Activated effector memory CD4-positive, alpha-beta T cell treated with anti-CD3 and anti-CD28 coated beads, Interleukin-2, amount 50 U/mL, for 16 hours (primary cell): ENCODE measurements around the gene DNASE1L2.

Source experiments
- DNase-seq: peaks from one replicate; pipeline ENCODE4 v3.0.0-alpha.2; 2020

DNASE1L2 gene

DNA sequence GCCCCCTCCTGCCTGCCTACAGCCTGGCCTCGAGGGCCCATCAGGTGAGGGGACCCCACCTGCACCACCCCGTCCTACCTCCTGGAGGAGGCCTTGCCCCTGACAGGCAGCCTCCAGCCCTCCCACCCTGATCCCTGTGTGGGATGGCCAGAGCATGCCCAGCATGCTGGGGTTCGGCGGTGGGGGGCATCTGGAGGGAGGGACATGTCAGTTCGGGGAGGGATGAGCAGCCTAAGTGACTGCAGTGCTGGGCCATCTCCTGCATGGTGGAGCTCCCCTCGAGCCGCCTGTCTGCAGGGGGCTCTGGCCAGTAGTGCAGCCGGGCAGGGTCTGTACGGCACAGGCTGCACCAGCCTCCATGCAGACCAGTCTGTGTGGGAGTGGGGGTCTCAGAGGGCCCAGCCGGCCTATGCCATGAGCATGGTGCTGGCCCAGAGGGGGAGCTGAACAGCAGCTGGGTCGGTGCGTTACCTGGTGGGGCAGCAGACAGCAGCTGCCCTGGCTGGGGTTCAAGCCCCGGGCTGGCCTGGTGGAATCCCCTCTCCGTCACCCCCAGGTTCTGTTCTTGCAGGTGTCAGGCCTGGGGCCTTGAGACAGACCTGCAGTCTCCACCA is 35.7 kb downstream of the DNASE1L2 start:
- no peak for DNase-seq

DNA sequence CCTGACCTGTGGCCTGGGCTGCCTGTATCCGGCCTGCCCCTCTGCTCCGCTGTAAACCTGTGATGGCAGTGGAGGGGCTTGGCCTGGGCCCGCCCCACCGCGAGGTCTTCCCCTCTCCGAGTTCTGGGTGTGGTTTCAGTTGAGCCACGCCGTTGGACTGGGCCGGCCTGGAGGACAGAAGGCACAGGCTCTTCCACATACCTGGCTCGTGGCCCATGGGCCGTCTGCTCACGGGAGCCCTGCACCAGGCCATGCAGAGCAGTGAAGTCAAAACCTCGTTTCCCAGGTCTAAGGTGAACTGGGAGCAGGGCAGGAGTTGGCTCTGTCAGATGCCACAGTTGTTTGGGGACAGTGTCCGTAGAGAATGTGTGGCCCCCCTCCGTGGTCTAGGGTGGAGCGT is 37.2 kb downstream of the DNASE1L2 start:
- no peak for DNase-seq

DNA sequence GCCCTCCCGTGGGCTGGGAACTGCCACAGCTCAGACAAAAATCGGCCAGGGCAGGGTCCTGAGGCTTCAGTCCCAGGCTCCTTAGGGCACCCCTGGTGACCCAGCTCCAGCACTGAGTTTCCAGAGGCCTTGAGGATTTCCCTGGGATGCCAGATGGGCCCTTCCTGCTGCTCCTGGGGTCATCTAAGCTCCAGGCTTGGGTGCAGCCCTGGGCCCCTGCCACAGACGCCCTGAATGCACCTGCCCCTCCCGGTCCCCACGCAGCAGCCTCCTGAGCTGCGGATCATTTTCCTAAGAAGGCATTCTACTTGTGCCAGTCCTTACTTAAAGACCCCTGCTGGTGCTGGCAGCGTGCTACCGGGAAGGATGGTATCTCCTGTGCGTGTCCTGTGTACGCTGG is 37.7 kb downstream of the DNASE1L2 start:
- DNase-seq, result no peak

DNA sequence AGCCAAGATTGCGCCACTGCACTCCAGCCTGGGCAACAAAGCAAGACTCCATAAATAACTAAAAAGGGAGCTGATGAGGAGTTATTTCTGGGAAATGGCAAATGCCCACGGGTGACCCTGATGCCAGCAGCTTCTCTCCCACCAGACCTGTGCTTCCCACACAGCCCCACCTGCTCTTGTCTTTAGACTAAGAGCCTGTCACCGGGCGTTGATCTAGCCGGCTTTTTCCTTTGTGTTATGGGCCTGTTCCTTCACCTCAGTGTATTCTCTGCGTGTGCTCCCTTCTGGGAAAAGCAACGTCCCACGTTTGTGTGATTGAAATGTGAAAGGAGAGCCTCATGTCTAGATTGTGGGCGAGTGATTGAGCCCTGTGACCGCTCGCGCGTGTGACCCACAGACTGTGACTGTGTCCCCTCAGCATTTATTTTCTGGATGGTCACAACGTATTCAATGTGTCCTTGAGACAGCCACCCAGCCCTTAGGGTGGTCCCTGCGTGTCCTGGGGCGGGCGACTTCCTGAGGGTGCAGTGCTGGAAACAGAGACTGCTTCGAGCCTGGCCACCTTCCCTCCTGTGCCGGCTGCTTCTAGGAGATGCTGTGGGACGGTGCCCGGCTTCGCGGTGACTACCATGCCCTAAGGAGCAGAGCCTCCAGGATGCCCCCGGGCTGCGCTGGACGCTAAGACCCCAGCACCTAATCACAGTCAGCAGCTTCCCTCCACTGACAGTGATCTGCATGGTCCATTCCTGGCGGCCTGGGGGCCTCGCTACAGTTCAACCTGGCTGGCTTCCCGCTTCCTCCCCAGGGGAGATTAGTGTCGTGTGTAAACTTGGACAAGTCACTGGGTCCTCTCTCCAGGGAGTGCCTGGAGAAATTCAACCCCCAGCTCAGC is 39.5 kb downstream of the DNASE1L2 start:
- no peak for DNase-seq

DNA sequence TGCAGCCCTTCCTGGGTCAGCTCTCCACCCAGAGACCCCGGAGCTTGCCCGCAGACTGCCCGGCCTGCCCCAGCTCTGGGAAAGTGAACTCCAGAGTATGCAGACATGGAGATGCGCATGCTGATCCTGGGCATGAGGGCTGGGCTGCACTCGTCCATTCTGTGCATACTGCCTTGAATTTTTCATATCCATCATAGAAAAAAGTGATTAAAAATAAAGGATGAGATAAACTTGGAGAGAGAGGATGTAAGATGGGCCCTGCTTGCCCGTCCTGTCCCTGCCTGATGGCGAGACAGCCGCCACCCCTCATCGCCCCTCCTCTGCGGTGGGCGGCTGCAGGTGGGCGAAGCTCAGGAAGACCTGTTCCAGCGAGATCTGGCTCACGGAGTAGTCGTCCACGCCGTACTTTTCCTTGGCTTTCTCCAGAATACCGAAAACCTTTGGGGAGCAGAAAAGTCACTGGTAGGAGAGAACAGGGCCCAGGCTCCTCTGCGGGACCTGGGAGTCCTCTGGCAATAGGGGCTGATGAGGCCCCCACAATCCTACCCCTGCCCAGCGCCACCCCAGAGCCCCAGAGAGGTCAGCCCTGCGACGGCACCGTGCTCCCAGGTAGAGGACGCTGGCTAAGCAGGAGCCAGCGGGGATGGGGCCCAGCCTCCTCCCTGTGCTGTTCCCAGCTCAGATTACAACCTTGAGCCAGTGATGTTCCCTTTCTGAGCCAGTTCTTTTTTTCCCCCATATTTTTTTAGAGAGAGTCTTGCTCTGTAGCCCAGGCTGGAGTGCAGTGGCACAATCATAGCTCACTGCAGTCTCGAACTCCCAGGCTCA is 40.3 kb downstream of the DNASE1L2 start:
- DNase-seq, result no peak

DNA sequence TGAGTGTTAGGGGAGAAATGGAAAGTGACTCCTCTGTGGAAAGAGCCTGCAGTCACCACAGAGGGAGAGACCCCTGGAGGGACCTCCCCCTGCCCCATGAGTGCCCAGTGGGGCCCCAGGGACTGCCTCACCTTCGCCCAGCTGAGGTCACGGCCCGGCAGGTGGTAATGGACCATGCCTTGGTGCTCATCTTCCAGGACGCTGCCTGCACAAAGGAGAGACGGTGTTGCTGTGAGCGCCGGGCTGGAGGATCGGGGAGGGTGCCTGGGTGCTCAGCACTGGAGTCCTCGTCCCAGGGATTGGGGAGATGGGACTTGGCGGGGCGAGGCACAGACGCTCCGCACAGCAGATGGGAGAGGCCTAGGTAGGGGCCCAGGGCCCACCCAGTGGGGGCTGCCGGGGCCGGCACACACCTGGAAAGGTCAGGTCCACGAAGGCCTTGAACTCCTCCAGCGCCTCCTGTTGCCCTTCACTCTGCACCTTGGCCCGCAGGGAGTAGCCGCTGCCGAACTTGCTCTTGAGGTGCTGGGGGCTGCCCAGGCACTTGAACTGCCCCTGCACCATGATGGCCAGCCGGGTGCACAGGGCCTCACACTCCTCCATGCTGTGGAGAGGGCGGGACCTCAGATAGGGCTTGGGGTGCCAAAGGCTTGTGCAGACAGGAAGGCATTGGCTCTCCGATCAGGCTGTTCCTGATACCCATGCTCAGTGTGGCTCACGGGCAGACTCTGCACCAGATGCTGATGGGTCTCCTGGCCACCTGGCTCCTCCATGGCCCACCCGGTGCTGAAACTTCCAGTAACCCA is 41.4 kb downstream of the DNASE1L2 start:
- DNase-seq, result no peak

DNA sequence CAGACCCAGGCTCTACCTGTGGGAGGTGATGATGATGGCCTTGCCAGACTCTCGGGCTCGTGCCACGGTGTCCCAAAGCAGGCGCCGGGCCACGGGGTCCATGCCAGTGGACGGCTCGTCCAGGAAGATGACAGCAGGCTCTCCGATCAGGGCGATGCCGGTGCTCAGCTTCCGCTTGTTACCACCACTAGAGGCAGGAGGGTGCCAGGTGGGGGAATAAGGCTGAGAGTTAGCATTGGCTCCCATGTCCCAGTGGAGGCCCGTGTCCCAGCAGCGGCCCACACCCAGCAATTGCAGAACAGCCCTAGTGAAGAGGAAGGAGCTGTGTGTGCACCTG is 42.0 kb downstream of the DNASE1L2 start:
- DNase-seq, result no peak

DNA sequence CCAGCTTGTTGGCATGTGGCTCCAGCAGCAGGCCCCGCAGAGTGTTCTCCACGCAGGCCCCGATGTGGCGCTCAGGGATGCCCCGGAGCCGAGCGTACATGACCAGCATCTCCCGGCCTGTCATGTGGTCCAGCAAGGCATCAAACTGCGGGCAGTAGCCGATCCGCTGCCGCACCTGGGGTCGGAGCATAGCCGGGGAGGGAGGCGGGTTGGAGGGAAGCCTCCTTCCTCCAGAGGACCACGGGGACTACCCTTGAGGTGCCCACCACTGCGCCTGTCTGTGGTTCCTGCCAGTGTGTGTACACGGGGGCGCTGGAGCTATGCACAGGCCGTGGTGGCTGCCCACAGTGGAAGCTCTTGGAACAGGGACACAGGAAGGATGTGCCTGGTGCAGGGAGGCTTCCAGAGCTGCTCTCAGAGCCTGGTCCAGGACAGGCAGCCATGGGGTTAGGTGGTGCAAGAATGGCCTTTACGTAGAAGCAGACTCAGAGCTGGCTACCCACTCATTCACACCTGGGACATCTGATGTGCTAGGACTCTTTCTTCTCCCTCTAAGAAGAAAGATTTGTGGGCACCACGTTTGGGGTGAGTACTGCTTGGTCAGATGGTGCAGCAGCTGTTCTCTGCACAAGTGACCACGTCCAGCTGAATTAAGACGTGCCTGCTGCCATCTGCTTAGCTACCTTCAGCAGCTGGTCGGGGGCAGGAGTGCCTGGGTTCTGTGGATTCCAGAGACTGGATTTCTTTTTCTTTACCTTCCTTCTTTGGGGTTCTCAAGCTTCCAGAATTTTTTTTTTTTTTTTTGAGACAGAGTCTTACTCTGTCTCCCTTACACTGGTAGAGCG is 42.9 kb downstream of the DNASE1L2 start:
- no peak for DNase-seq

DNA sequence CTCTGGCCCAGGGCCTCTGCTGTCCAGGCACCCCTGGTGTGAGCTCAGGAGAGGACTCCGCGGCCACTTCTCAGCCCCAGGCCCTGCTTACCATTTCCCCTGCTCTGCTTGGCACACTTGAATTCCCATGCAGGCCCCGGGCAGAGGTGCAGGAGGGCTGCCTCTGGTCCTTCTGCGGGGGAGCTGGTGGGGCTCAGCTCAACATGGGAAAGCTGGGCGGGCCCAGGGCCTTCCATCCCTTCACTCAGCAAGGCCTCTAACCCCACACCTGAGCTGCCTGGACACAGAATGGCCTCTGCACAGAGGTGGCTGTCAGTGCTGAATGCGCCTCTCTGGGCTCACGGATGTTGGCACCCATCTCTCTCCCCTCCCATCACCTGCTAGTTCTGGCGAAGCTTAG is 44.2 kb downstream of the DNASE1L2 start:
- DNase-seq, result no peak

DNA sequence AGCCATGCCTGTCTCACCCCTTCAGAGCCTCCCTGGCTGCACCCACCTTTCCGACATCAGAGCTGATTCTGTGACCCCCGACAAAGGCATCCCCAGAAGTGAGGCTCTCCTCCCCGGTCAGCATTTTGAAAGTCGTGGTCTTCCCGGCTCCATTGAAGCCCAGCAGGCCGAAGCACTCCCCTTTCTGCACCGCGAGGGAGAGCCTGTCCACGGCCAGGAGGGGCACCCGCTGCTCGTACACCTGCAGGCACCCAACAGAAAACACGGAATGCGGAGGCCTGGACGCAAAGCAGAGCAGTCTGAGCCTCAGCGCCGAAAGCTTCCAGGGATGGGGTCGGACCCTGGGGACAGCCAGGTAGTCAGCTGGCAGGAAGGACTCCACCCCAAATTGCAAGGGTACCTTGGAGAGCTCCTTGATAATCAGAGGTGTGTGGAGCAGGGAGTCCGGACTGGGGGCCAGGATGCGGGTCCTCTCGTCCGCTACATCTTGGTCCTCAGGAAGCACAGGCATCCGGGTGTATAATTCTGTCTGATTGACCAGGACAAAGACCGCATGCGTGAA is 44.8 kb downstream of the DNASE1L2 start:
- DNase-seq, result no peak

DNA sequence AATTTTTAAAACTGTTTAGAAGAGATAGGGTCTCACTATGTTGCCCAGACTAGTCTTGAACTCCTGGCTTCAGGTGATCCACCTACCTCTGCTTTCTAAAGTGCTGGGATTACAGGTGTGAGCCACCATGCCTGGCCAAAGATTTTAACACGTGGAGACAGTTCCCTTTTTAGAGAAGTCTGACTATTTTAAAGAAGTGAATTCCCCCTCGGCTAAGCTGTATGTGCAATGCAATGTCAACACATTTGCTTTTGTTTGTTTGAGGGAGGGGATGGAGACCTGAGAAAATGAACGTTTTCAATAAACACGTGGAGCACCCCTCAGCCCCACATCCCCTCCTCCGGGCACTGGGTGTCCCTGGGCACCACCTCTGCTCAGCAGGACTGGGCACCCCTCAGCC is 46.0 kb downstream of the DNASE1L2 start:
- no peak for DNase-seq

DNA sequence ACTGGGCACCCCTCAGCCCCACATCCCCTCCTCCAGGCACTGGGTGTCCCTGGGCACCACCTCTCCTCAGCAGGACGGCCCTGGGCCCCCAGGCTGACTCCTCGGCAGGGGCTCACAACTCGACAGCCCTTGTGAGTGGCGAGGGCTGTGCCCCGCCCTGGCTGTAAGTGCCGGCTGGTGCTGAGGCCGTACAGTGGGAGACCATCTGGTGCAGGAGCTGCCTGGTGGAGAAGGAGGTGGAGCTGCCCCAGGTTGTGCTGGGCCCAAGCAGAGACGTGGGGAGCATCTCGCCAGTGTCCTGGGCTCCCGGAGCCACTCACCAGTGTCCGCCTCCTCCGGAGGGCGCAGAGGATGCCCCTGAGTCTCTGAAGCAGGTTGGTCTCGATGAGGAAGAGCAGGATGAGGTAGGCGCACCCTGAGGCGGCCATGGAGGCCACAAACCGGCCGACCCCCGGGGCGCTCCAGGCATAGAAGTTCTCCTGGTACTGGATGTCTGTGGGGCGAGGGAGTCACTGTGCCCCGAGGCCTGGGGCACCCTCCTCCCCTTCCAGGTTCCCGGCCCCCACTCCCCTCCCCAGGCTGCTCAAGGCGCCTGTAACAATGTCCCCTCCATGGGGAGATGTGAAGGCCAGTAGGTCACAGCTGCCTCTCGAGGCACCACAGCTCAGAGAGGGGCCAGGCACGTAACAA is 46.8 kb downstream of the DNASE1L2 start:
- DNase-seq, result no peak

DNA sequence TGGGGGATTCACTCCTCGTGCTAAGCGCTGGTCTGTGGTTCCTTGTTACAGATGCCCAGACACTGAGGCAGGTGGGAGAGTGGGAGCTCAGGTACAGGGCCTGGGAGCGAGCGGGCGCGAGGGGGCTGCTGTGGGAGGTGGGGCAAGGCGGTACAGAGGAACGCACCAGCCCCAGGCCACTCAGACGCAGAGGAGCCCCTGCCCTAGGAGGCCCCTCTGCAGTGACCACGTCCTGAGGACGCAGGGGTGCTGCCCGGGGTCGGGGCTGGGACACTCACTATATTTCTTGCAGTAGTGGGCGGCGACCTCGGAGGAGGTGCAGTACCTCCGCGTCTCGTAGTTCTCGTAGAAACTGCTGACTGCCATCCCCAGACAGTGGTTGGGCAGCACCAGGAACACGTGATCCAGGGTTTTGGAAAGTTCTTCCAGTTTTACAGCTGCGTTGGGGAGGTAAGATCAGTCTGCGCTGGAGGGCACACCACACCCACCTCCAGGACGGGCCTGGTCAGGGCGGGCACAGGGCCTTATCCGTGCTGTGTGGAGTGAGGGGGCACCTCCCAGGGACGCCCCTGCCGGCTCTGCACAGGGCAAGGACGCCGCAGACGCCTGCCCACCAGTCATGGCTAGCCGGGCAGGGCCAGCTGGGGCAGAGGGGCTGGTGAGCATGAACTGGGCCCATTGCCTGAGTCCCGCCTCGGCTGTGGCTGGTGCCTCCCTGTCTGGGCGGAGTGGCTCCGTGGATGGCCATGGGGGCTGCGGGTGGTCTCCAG is 47.9 kb downstream of the DNASE1L2 start:
- no peak for DNase-seq

DNA sequence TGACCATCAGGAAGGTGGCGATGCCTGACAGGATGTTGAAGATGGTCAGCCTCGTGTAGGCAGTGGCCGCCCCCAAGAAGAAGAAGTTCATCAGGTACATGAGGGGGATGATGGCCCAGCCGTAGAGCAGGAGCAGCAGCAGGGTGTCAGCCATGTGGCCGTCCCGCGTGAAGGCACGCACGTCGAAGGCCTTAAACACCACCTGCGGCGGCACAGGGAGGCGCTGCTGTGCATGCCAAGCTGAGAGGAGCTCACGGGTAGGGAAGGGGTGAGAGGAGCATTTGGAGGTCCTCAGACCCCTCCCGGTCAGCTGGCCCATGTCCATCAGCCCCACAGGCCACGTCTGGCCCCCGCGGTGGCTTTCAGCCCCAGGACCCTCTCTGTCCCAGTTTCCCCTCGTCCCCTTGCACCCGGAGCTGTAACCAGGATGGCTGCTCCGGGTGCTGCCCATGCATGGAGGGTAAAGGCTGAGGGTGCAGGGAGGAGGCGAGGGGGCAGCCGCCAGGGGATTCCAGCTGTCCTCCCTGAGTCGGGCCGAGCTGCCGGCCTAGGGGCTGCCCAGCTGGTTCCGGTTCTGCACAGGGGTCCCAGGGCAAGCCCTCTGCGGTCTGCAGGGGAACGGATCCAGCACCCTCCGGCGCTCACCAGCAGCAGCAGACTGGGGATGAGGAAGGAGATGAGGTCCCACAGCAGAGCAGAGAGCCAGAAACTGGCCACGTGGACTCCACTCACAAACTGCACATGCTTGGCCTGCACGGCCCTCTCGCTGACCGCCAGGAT is 48.7 kb downstream of the DNASE1L2 start:
- DNase-seq, result no peak

DNA sequence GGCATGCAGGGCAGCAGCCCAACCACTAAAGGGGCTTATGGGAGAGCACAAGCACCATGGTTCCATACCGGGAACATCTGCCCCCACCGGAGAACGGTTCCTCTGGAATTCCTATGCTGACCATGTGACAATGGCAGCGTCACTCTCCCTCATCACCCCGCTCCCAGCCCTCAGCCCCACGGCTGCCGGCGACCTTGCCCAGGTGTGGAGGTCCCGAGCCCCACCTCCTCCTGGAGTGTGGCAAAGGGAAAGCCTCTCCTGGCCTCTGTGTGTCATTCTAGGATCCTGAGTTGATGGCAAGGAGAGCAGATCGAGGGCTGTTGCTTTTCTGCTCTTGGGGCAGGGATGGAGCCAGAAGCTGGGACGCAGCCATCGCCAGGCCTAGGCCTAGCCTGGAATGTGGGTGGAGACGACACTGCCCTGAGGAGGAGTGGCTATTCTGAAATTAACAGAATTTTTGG is 49.5 kb downstream of the DNASE1L2 start:
- DNase-seq, result no peak

DNA sequence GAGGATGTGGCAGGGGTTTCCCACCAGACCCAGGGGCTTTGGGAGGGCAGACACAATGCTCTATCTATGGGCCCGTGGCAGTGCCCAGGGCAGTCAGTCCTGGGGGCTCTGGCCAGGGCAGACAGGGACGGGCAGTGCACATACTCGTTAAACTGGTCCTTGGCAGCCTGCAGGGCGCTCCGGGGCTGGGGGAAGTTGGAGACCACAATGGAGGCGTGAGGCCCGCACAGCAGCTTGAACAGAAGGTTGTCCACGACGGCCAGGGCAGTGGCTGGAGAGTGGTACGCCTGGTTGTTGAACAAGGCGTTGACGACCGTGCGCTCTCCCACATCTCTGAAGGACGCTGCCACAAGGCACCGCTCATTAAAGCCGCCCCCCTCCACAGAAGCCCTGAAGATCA is 50.3 kb downstream of the DNASE1L2 start:
- no peak for DNase-seq

DNA sequence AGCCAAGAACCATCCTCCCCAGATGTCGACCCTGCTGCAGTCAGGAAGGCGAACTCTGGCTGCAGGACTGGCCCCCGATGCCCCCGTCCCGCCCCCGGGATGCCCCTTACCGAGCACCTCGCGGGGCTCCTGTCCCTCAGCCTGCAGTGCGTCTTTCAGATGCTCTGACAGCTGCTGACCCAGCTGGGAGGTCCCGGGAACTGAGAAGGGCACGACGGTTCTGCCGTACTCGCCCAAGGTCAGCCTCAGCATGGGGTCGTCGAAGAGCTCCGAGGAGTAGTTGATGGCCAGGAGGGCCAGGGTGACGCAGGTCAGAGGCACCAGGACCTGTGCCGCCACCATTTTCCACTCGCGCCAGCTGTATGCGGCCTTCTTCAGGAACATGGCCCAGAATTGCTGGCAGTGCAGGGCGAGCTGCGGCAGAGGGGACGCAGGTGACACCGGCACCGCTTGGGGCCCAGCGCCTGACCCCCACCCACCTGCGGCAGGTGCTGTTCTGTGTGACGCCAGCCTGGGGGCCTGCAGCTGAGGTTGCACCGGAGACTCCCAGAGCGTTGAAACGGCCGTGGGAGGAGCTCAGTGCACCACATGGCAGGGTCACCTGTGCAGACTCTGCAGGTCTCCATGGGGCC is 51.8 kb downstream of the DNASE1L2 start:
- DNase-seq, result no peak
